Omental fat pad (tissue), 4 donors: ENCODE measurements around the gene CD81. TPM values are rescaled to one million over a fixed set of nuclear protein-coding genes. Genes with fewer than 3 reads are reported as not detected.

Experiments used
- ATAC-seq: fragments of 150-250 bp; one replicate; pipeline ENCODE4 v1.9.1; 2016; ENCODE audit warnings: mild to moderate bottlenecking, moderate library complexity; ENCODE audit not compliant: low FRiP score
- DNase-seq: peaks from one replicate; pipeline ENCODE4 v3.0.0-alpha.2; 2019; ENCODE audit warnings: low spot score
- CTCF ChIP-seq, 3 donors: fragments of 450-650 bp; IDR thresholded peaks; one replicate each; pipeline ENCODE4 v1.5.1; 2016 to 2017; ENCODE audit warnings: antibody characterized with exemption in 3 of 3, mild to moderate bottlenecking in 3 of 3, moderate library complexity in 2 of 3
- total RNA-seq, 4 donors: library from RNA; depleted of rRNA; stranded (reverse); fragments of >200 nt; gene quantifications; one replicate each; pipeline ENCODE4 v1.1.0, GENCODE V29; 2016

The CD81 gene
- total RNA-seq, 4 donors from 2014 or later = 540 to 765 (median 577) TPM

- ATAC-seq (no peak), DNase-seq (no peak)
- no peak for TF ChIP-seq CTCF (IDR thresholded peaks at IDR 0.05)
These were observed 34.6 kb upstream of the CD81 start for GRCh38 chr11:2342557-2342956.

GRCh38 chr11:2342981-2343380 is 34.1 kb upstream of the CD81 start:
- ATAC-seq (no peak), DNase-seq (no peak)
- TF ChIP-seq CTCF (IDR thresholded peaks at IDR 0.05) = no peak

GRCh38 chr11:2343502-2343901 is 33.6 kb upstream of the CD81 start:
- TF ChIP-seq CTCF (IDR thresholded peaks at IDR 0.05) = no peak
- ATAC-seq (no peak), DNase-seq (no peak)

- ATAC-seq = no peak
- no peak for DNase-seq
These were observed 32.1 kb upstream of the CD81 start for GRCh38 chr11:2345050-2345449.

GRCh38 chr11:2346014-2346413 is 31.1 kb upstream of the CD81 start:
- no peak for ATAC-seq
- no peak for DNase-seq
- no peak for TF ChIP-seq CTCF (IDR thresholded peaks at IDR 0.05)

More at GRCh38 chr11:2345050-2345449, 32.1 kb upstream of the CD81 start:
- TF ChIP-seq CTCF (IDR thresholded peaks at IDR 0.05) = no peak

GRCh38 chr11:2346586-2347307 is 30.4 kb upstream of the CD81 start:
- TF ChIP-seq CTCF (IDR thresholded peaks at IDR 0.05) = no peak
- ATAC-seq = no peak
- no peak for DNase-seq

GRCh38 chr11:2347308-2347830 is 29.7 kb upstream of the CD81 start:
- DNase-seq = no peak
- TF ChIP-seq CTCF (IDR thresholded peaks at IDR 0.05) = no peak
- ATAC-seq = no peak
